Mesenteric fat pad (tissue), 1 donor: ENCODE measurements around the gene CPNE4. TPM values are rescaled to one million over a fixed set of nuclear protein-coding genes. Genes with fewer than 3 reads are reported as not detected.
"Not testable (repeated sequence)": the region's sequence is repeated elsewhere in the genome, so short reads cannot be mapped to it uniquely, and the experiment has no call there.

Experiments used
- DNase-seq: peaks from one replicate; pipeline ENCODE4 v3.0.0-alpha.2; 2020; ENCODE audit warnings: low spot score
- long read RNA-seq: library from polyadenylated mRNA; unstranded; transcript quantifications from one replicate; pipeline ENCODE4 v2.0.0, GENCODE V29; 2020
- total RNA-seq: library from RNA; stranded (reverse); fragmentation: NEBNext Ultra II Directional; extraction: Animal tissue kit (Norgen Biotek cat#: 25700); gene quantifications from one replicate; pipeline ENCODE4 v1.2.1, GENCODE V29; 2021
- donor health status: DM: yes; HTN: yes; CAD: no.

CPNE4 gene
- total RNA-seq, result not detected
- long read RNA-seq, result 0 reads

GRCh38 chr3:132034486-132035464 lies at the start of gene CPNE4:
TSS of gene CPNE4 (minus strand) at chr3:132035014.
- DNase-seq, result peak; percentile 92

- DNase-seq, result no peak
Observed at GRCh38 chr3:132083583-132084279, 48.9 kb upstream of the CPNE4 start.

- DNase-seq, result no peak
Observed at GRCh38 chr3:132083159-132083558, 48.3 kb upstream of the CPNE4 start.

- DNase-seq, result no peak
Observed at GRCh38 chr3:132079147-132079546, 44.3 kb upstream of the CPNE4 start.

GRCh38 chr3:132073771-132074170 lies 39.0 kb upstream of the CPNE4 start:
- no peak for DNase-seq

GRCh38 chr3:132071043-132071442 lies 36.2 kb upstream of the CPNE4 start:
- no peak for DNase-seq

- no peak for DNase-seq
Observed at GRCh38 chr3:132064114-132064513, 29.3 kb upstream of the CPNE4 start.

- DNase-seq, result no peak
Observed at GRCh38 chr3:132062535-132062934, 27.7 kb upstream of the CPNE4 start.

GRCh38 chr3:132055872-132056271 lies 21.1 kb upstream of the CPNE4 start:
- DNase-seq, result no peak

GRCh38 chr3:132047209-132047608 lies 12.4 kb upstream of the CPNE4 start:
- DNase-seq, result no peak

- DNase-seq, result not testable (repeated sequence)
Observed at GRCh38 chr3:132044874-132045273, 10.1 kb upstream of the CPNE4 start.

- no peak for DNase-seq
Observed at GRCh38 chr3:132042681-132043080, 7.9 kb upstream of the CPNE4 start.

- DNase-seq, result no peak
Observed at GRCh38 chr3:132038198-132038825, 3.5 kb upstream of the CPNE4 start.

- DNase-seq, result no peak
Observed at GRCh38 chr3:132037581-132037980, 2.8 kb upstream of the CPNE4 start.

- no peak for DNase-seq
Observed at GRCh38 chr3:132037056-132037455, 2.2 kb upstream of the CPNE4 start.

GRCh38 chr3:132034097-132034485 lies 723 bp downstream of the CPNE4 start:
- no peak for DNase-seq

GRCh38 chr3:132033471-132033870 lies 1.3 kb downstream of the CPNE4 start:
- DNase-seq, result no peak

- no peak for DNase-seq
Observed at GRCh38 chr3:132032959-132033358, 1.9 kb downstream of the CPNE4 start.

- no peak for DNase-seq
Observed at GRCh38 chr3:132029182-132029902, 5.5 kb downstream of the CPNE4 start.

- no peak for DNase-seq
Observed at GRCh38 chr3:132022914-132023313, 11.9 kb downstream of the CPNE4 start.

GRCh38 chr3:132020058-132020457 lies 14.8 kb downstream of the CPNE4 start:
- DNase-seq, result no peak
